GM21717 (cell line): ENCODE measurements around the gene GBP7.
"Not testable (repeated sequence)": the region's sequence is repeated elsewhere in the genome, so short reads cannot be mapped to it uniquely, and the experiment has no call there.

ENCODE experiments used
- ATAC-seq: cut with Tn5 transposase; IDR thresholded peaks from one replicate; pipeline ENCODE4 v1.9.1; 2021; ENCODE audit warnings: mild to moderate bottlenecking, moderate library complexity; ENCODE audit not compliant: unreplicated experiment

GBP7 gene

DNA sequence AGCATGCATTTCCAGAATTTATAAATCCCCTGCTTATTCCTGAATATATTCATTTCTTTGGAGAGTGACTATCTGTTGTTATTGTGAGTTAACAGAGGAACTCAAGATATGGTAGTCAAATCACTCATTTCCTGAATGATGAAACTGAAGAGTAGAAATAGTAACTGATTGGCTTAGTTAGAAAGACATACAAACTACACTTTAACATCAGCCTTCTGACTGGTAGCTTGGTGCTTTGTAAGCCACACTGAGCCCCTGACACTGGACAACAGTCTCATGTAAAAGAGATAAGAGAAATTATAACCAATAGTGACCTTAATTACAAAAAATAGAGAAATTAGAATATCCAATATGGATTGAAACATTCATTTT is 4.8 kb downstream of the GBP7 start:
- ATAC-seq = no peak

DNA sequence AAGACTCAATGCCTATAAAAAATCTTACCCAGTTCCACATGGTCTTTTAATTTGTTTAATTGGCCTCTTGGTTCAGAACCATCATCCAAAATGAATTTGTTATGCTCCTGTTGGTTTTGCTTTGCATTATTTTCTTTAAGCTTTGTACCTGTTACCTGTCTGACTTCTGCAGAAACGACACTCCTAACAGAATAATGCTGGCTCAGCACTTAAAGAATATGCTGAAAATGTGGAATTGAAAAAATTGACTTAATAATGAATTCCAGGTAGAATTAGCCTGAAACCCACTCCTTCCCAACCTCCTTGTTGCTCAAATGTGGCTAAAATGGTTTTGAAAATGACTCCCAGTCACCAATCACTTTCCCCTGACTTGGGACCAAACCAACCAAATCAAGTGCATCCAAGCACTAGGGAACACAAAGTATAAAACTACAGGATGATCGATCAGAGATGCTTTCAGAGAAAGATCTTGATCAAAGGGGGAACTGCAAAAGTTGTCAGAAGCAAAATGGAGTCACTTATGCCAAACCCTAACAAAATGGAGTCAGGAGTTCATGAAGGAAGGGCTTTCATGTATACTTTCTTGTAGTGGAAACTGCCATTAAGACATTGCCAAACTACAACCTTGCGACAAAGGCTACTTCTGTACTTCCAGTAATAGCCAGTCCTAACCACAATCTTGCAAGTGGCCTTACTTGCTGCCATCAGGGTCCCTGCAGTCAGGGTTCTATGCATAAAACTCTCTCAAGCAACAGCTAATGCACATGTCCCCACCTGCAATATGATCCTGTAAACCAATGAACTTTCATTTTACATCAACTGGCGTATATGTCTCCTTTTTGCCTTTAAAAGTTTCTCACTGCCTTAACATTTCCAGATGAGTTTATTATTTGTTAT is 5.4 kb downstream of the GBP7 start:
- no peak for ATAC-seq

DNA sequence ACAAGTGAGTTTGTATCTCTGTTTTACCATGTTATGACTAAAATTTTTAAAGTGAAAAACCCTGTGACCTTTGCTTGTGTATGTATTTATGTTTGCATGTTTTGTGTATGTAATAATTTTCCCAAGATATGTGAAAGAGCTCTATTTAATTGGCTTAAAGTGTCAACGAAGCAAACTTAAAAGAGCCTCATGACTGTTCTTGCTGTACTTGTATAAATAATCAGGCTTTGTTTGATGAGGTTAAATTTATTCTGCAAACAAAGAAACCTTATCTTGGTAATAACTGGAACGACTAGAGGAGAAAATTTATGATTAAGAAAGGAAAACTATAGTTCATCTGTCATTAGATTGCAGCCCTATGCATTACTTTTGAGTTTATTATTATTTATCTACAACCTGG is 6.6 kb downstream of the GBP7 start:
- no peak for ATAC-seq

DNA sequence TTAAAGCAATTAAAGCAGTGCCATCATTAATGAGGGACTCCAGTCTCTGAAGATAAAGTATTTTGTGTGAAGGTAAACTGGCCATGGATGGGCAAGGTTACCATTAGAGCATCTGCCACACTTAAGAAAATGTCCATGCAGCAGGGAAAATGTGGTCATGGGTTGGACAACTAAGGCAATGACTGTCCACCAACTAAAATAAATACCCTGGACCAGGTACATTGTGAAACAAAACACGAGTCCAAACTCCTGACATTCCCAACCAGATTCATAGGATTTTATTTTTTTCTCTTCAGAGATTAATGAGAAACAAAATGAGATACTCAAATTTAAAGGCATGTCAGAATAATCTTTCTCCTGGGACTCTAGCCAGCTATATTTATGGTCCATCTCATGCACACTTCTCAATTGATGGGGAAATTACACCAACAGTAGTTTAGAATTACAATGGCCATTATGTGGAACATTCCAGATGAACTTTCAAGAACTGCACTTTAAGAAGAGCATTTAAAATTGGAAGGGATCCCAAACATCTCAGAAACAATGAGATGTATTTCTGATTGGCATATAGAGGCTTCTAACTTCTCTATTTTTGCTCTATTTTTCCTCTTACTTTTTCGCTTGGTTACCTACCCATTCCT is 8.1 kb downstream of the GBP7 start:
- no peak for ATAC-seq

DNA sequence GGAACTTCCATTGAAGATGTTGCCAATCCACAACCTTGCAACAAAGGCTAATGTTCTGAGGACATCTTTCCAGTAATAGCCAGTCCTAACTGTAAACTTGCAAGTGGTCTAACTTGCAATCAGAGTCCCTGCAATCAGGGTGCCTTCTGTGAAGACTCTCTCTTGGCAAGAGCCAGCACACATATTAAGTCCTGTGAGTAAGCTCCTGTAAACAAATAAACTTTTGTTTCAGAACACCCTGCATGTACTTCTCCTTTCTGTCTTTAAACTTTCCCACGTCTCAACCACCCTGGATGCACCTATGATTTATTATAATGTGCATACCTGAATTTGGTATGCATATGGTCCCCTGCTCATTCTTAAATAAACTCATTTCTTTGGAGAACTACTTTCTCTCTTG is 9.1 kb downstream of the GBP7 start:
- ATAC-seq = no peak

DNA sequence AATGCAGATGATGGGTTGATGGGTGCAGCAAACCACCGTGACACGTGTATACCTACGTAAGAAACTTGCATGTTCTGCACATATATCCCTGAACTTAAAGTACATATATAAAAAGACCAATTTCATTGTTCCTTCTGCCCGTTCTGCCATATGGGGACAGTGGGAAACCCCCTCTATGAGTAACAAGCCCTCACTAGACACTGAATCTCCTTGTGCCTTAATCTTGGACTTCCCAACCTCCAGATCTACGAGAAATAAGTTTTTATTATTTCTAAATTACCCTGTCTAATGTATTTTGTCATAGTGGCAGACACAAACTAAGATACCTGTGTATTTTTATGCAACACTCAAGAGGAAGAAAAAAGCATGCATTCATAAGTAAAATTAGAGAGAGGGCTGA is 10.0 kb downstream of the GBP7 start:
- no peak for ATAC-seq

DNA sequence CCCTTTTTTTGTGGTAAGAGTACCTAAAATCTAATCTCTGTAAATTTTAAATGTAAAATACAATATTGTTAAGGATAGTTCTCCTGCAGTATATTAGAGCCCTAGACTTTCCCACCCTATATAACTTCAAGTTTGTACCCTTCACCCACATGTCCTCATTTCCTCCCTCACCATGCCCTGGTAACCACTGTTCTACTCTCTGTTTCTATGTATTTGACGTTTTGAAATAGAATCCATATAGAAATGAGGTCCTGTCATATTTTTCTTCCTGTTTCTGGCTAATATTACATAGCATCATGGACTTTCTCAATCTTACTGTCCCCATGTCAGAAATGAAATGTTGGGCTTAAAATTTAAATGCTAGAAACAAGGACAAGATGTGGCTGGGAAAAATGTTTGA is 24.8 kb downstream of the GBP7 start:
- no peak for ATAC-seq

DNA sequence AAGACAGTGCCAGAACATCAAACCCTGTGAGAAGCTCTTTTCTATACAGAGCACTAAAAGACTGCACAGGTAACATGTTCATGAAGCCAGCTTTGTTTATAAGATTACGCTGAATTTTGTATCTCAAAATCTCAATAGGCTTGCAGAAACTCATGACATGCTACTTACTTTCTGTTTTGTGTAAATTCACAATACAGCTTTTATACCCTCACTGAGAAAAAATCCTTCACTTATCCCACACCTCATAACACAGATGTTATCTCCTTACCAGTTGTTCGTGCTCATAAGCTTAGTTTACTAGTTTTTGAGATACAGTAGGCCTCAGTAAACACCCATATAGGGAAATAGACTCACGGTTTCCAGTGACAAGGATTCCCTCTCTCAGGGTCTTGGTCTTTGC is 25.8 kb downstream of the GBP7 start:
- ATAC-seq = no peak

DNA sequence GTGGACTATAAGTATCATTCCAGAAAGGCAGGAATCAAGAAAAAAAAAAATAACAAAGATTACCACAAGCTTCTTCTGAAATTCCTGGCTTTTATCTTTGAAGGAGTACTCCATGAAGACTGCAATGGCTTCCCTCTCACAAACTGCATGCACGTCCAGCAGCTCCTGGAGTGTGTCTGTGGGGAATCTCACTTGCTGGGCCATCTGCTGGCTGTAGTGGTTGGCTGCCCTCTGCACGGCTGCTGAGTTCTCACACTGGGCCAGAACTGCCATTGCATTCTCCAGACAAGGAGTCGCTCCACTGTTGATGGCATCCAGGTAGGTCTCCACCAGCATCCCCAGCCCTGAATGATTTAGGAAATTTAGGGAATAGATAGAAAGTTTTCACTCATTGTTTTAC is 26.6 kb downstream of the GBP7 start:
- ATAC-seq = no peak

DNA sequence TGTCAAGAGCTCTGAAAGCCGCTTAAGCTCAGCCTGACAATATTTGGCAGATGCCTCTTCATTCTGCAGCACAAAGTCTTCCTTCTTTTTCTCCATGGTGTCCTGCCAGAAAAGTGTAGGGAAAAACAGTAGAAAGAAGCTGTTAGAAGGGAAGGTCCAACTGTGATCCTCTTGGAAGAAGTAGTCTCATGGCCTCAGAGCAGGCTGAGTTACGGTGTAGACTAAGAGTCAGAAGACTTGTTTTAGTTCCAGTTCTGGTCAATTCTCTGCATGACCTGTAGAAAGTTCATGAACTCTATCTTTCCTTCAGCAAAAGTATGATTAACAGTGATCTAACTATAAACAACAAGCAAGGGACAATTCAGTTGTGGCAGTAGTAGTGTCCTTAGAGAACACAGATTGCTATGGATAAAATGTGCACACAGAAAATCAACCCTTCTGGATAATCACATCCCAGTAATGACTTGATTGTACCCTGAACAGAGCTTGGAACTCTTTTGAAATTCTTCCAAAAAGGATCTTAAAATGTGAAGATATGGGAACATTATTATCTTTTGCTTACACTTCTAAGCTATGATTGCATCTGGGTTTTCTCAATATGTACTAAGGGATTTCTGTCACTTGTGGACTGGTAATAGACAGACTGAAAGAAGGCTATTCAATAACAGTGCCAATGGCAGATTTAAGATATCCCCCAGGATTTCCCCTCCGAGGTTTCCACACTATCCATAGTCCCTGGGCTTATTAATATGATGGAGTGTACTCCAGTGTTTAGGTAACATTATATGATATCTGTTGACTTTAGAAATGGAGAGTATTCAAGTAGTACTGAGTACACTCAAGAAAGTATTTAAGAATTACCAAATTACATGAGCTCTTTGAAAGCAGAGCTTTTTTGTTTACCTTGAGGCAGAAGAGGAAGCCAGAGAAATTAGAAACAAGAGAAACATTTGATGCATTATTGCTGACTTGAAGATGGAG is 27.8 kb downstream of the GBP7 start:
- no peak for ATAC-seq

DNA sequence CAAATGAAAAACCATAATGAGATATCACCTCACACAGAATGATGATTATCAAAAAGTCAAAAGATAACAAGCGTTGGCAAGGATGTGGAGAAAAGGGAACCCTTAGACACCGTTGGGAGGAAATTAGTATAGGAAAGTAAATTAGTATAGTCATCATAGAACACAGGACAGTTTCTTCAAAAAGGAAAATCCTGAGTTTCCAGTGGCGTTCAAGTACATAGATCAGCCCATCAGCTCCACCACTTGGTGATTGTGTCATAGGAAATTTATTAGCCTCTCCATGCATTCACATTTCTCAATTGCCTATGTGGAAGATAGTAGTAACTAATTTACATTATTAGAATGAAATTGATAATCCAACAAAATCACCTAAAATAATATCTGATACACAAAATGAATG is 29.1 kb downstream of the GBP7 start:
- no peak for ATAC-seq

DNA sequence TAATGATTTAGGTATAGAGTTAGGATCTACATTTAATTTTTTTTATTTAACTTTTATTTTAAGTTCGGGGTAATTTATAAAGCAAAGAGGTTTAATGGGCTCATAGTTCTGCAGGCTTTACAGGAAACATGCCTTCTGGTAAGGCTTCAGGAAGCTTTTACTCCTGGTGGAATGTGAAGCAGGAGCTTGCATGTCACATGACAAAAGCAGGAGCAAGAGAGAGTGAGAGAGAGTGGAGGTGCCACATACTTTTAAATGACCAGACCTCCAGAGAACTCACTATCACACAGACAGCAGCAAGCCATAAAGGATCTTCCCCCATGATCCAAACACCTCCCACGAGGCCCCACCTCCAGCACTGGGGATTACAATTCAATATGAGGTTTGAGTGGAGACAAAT is 32.3 kb downstream of the GBP7 start:
- ATAC-seq = no peak

DNA sequence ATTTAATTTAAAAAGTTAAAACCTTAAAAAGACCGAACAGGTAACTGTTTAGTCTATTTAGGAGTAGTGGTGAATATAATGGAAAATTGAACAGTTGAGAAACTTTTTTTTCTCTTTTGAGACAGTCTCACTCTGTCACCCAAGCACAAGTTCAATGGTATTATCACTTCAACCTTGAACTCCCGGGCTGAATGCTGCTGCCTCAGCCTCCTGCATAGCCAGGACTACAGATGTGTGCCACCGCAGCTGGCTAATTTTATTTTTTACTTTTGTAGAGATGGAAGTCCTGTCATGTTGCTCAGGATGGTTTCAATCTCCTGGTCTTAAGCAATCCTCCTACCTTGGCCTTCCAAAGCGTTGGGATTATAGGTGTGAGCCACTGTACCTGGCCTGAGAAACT is 33.6 kb downstream of the GBP7 start:
- no peak for ATAC-seq

DNA sequence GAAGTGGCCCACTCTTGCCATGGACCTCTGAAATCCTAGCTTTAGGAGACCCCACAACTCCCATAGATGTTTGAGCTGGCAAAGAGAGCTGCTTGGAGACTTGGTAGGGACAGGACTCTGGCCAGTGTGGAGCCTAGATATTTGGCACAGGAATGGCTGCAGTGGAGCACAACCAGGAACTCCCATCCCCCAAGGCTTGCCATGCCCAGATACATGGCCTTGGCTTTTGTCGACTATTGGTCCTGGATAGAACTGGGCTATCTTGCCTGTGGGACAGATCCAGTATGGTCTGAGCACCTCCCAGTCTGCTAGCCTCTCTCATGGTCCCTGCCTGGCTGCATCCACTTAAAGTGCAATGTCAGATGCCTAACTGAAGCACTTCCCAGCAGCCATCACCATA is 42.1 kb downstream of the GBP7 start:
- no peak for ATAC-seq

DNA sequence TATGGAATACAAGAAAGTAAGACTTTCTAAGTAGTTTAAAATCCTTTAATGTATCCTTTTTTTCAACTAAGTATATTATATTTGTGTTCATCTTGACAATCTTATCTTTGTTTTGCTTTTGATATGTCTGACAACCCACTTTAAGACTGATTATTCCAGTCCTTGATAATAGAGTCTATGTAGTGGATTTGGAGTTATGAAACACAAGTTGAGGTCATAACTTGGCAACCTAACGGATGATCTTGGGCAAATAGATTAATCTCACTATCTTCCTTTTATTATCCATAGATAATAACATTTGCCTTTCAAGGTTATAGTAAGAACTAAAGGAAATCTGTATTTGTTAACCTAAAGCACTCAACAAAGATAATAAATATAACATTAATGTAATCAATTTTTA is 45.1 kb downstream of the GBP7 start:
- no peak for ATAC-seq

DNA sequence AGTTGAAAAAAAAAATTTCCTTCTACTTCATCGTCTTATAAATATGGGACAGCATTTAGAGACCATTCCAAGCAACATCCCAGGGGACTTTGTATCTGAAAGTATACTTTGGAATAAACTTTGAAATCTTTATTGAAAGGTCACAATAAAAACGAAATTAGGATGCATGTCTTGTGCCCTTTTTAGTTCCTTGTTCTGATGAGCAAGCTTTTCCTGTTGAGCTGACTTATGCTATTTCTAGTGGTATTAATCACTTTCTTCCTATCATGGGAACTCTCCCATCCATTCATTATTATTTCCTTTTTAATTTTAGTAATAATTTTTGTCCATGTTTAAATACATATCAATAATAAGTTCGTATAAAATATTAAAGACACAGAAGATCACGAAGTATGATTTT is 45.9 kb downstream of the GBP7 start:
- no peak for ATAC-seq

DNA sequence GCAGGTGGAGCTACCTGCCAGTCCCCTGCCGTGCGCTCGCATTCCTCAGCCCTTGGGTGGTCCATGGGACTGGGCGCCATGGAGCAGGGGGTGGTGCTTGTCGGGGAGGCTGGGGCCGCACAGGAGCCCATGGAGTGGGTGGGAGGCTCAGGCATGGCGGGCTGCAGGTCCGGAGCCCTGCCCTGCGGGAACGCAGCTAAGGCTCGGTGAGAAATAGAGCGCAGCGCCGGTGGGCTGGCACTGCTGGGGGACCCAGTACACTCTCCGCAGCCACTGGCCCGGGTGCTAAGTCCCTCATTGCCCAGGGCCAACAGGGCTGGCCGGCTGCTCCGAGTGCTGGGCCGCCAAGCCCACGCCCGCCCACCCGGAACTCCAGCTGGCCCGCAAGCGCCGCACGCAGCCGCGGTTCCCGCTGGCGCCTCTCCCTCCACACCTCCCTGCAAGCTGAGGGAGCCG is 47.8 kb downstream of the GBP7 start:
- not testable (repeated sequence) for ATAC-seq

DNA sequence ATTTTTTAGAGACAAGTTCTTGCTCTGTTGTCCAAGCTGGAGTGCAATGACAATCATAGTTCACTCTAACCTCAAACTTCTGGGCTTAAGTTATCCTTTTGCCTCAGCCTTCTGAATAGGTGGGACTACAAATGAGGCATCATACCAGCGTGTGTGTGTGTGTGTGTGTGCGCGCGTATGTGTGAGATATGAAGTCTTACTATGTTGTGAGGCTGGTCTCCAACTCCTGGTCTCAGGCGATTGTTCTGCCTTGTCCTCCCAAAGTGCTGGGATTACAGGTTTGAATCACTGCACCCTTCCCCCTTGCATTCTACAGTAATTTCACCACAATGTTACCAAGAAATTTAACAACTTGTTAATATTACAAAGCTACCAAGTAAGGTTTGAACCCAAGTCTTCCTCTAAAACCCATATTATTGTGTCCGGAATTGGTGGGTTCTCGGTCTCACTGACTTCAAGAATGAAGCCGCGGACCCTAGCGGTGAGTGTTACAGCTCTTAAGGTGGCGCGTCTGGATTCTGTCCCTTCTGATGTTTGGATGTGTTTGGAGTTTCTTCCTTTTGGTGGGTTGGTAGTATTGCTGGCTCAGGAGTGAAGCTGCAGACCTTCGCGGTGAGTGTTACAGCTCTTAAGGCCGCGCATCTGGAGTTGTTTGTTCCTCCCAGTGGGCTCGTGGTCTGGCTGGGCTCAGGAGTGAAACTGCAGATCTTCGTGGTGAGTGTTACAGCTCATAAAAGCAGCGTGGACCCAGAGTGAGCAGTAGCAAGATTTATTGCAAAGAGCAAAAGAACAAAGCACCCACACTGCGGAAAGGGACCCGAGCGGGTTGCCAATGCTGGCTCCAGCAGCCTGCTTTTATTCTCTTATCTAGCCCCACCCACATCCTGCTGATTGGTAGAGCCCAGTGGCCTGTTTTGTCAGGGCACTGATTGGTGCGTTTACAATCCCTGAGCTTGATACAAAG is 48.9 kb downstream of the GBP7 start:
- ATAC-seq = not testable (repeated sequence)

DNA sequence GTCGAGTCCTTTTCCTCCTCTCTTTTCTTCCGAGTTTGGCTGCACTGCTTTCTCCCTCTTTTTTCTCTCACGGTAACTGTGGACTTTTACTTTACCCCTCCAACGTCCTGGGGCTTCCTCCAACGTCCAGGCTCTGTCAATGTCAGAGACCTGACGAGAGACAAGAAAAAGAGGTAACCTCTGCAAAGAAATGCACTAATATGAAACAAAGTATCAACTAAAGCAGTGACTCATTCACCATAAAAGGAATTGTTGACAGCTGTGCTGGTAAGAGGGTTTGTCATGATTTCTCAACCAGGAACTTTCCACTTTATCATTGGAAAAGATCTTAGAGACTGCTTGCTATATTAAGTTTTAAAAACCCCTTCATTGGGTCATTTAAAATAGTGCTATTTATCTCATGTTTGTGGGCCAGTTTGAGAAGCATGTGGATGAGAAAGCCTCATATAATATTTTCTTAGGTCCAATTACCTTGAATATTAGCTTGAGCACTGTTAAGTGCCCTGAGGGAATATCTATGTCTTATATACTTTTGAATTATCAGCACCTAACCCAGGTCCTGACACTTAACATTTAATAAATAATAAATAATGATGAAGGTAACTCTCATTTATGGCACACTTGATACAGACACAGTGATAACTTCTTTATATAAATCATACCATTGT is 49.8 kb downstream of the GBP7 start, which contains the start of gene GBP2:
Gene GBP2 (minus strand): TSS at position 202 of the 668 bp plus-strand sequence. CDS start 4,148 bp downstream, outside the sequence.
- ATAC-seq = peak; percentile 68
